GM12878 (cell line): ENCODE results near the gene TUNAR. TPM values are rescaled to one million over a fixed set of nuclear protein-coding genes. Genes with fewer than 3 reads are reported as not detected.

ENCODE experiments used
- ATAC-seq: fragments of 200-7000 bp; cut with Tn5 transposase; 3 replicates; pipeline ENCODE4 v1.9.1; 2020; ENCODE audit warnings: mild to moderate bottlenecking, moderate library complexity
- BruUV-seq: library from RNA; stranded (reverse); fragments of 400-500 nt; replicated peaks from 2 replicates; lab custom pipeline; 2021; lab: Mats Ljungman, UMichigan
- CTCF ChIA-PET: fragments of 300-600 bp; sonication (Branson Sonifier 250); formaldehyde crosslinking; extraction: SDS; loops from one replicate; lab custom pipeline; 2021; ENCODE audit warnings: inconsistent platforms; lab: Yijun Ruan, JAX
- POLR2A ChIA-PET: fragments of 350-600 bp; formaldehyde crosslinking; extraction: SDS; loops from one replicate; lab custom pipeline; 2021; ENCODE audit warnings: inconsistent platforms; lab: Charles Lee
- RAD21 ChIA-PET: fragments of 300-600 bp; sonication (Branson Sonifier 250); formaldehyde crosslinking; loops from one replicate; lab custom pipeline; 2023; ENCODE audit warnings: antibody characterized with exemption; ENCODE audit not compliant: unreplicated experiment; lab: Charles Lee
- SMC1A ChIA-PET: fragments of 300-600 bp; sonication (Branson Sonifier 250); formaldehyde crosslinking; loops from one replicate; lab custom pipeline; 2023; ENCODE audit not compliant: unreplicated experiment, uncharacterized antibody; lab: Charles Lee
- DNase-seq: peaks from one replicate; pipeline ENCODE4 v3.0.0-alpha.2; 2011; ENCODE audit warnings: low read depth, low spot score
- FAIRE-seq: peaks from 3 replicates; lab custom pipeline; 2011; peaks lifted over from hg19 to GRCh38; lab: Jason Lieb, UNC
- H2AFZ ChIP-seq: 2 replicates; pipeline ENCODE4 v1.6.0; 2011; ENCODE audit warnings: low read depth, low read length, control low read depth; ENCODE audit not compliant: control insufficient read depth
- H3K27ac ChIP-seq: 2 replicates; pipeline ENCODE4 v1.5.1; 2011; ENCODE audit warnings: control low read depth; ENCODE audit not compliant: control insufficient read depth, insufficient read depth
- H3K27me3 ChIP-seq, 2 experiments: replicated peaks in 1 of 2; 2 replicates each; pipeline versions ENCODE4 v1.6.0 to v1.6.1; 2011; ENCODE audit warnings: low read length in 1 of 2; ENCODE audit not compliant: control insufficient read depth in 2 of 2, insufficient read depth in 2 of 2
- H3K36me3 ChIP-seq, 2 experiments: 2 replicates each; pipeline ENCODE4 v1.5.1; 2011; ENCODE audit warnings: low read length in 1 of 2; ENCODE audit not compliant: control insufficient read depth in 2 of 2, insufficient read depth in 2 of 2
- H3K4me1 ChIP-seq: 2 replicates; pipeline ENCODE4 v1.6.1; 2011; ENCODE audit warnings: mild to moderate bottlenecking, low read length, moderate library complexity, mixed read lengths; ENCODE audit not compliant: control insufficient read depth, insufficient read depth
- H3K4me2 ChIP-seq: 2 replicates; pipeline ENCODE4 v1.6.0; 2011; ENCODE audit warnings: control low read depth; ENCODE audit not compliant: control insufficient read depth, insufficient read depth
- H3K4me3 ChIP-seq: fragments of 200-600 bp; sonication (generic); 2 replicates; pipeline ENCODE4 v1.5.1; 2016
- H3K79me2 ChIP-seq: 2 replicates; pipeline ENCODE4 v1.6.0; 2011; ENCODE audit warnings: low read length; ENCODE audit not compliant: control insufficient read depth, insufficient read depth
- H3K9ac ChIP-seq: 2 replicates; pipeline ENCODE4 v1.8.0; 2011; ENCODE audit warnings: low read length, control low read depth, mixed read lengths; ENCODE audit not compliant: control insufficient read depth, insufficient read depth
- H3K9me3 ChIP-seq: replicated peaks from 3 replicates; pipeline ENCODE4 v1.5.1; 2011; ENCODE audit warnings: mild to moderate bottlenecking, low read length; ENCODE audit not compliant: control insufficient read depth, insufficient read depth
- H4K20me1 ChIP-seq: 2 replicates; pipeline ENCODE4 v1.6.0; 2011; ENCODE audit not compliant: control insufficient read depth, insufficient read depth
- CUX1 ChIP-seq: IDR thresholded peaks from 2 replicates; pipeline ENCODE4 v1.6.1; 2012; ENCODE audit warnings: improper control_type of control experiment, low read depth, low read length; ENCODE audit not compliant: insufficient replicate concordance
- E2F8 ChIP-seq: fragments of 450-650 bp; IDR thresholded peaks from 2 replicates; pipeline ENCODE4 v1.6.1; 2018; ENCODE audit warnings: mild to moderate bottlenecking, low read depth, moderate library complexity; ENCODE audit not compliant: partially characterized antibody
- E4F1 ChIP-seq: fragments of 450-650 bp; IDR thresholded peaks from 2 replicates; pipeline ENCODE4 v1.6.1; 2018; ENCODE audit warnings: borderline replicate concordance, mild to moderate bottlenecking; ENCODE audit not compliant: partially characterized antibody
- ESRRA ChIP-seq: IDR thresholded peaks from 2 replicates; pipeline ENCODE4 v1.6.1; 2012; ENCODE audit warnings: mild to moderate bottlenecking, low read length, improper control_type of control experiment
- HDGF ChIP-seq: fragments of 450-650 bp; IDR thresholded peaks from 2 replicates; pipeline ENCODE4 v1.6.1; 2016; ENCODE audit warnings: antibody characterized with exemption
- NR2C1 ChIP-seq: fragments of 450-650 bp; IDR thresholded peaks from 2 replicates; pipeline ENCODE4 v1.6.1; 2017; ENCODE audit warnings: antibody characterized with exemption, mild to moderate bottlenecking, moderate library complexity
- PBX3 ChIP-seq: IDR thresholded peaks from 2 replicates; pipeline ENCODE4 v1.6.1; 2011; ENCODE audit warnings: mild to moderate bottlenecking, low read depth, low read length, moderate library complexity; ENCODE audit not compliant: insufficient replicate concordance
- RAD51 ChIP-seq: fragments of 450-650 bp; IDR thresholded peaks from 2 replicates; pipeline ENCODE4 v1.6.1; 2016; ENCODE audit warnings: moderate library complexity, mild to moderate bottlenecking, inconsistent platforms
- YBX1 ChIP-seq: fragments of 450-650 bp; IDR thresholded peaks from 2 replicates; pipeline ENCODE4 v1.6.1; 2016; ENCODE audit warnings: antibody characterized with exemption
- whole genome bisulfite sequencing: methylation state at CpG from one replicate; pipeline ENCODE4 v1.1.6; 2016; ENCODE audit warnings: low lambda C conversion rate; ENCODE audit not compliant: insufficient replicate concordance, insufficient coverage; ENCODE audit errors: missing lambda C conversion rate; 5-methylcytosine and 5-hydroxymethylcytosine counted together
- in situ Hi-C: fragments of 300-500 bp; cut with MboI; formaldehyde crosslinking; loops from 9 replicates; pipeline ENCODE4 v1.14.3; 2018; ENCODE audit warnings: mixed read lengths
- intact Hi-C: fragments of 100-400 bp; cut with micrococcal nuclease; formaldehyde crosslinking; loops from one replicate; pipeline ENCODE4 v1.14.2; 2022; ENCODE audit not compliant: unreplicated experiment
- polyA plus RNA-seq, 11 experiments: library from polyadenylated mRNA; depleted of rRNA in 4 of 11; unstranded in 6 of 11; stranded (reverse) in 5 of 11; fragments of >200 nt; fragmentation: Nextera tagmentation in 4 of 11; fragmentation: Illumina TruSeq in 1 of 11; extraction: Ambion mirVana in 4 of 11; extraction: Trizol in 1 of 11; gene quantifications; 1 replicate in 1 of 11; 2 replicates in 10 of 11; pipeline versions ENCODE4 v1.2.1 to v1.2.3, GENCODE V29; 2011 to 2016; ENCODE audit warnings: inconsistent platforms in 2 of 11, missing spikeins in 2 of 11, low read depth in 1 of 11
- total RNA-seq, 4 experiments: library from RNA; depleted of rRNA in 3 of 4; stranded (reverse); fragments of >200 nt in 3 of 4; fragmentation: Illumina TruSeq in 1 of 4; extraction: Trizol in 1 of 4; gene quantifications; 2 replicates each; pipeline versions ENCODE4 v1.2.1 to v1.2.3, GENCODE V29; 2013 to 2021

Gene TUNAR
- total and polyA plus RNA-seq, 10 of the 15 experiments (the other 5 are each of a cell fraction or from before 2014, with no cell fraction given): 0.02 TPM; not detected in 9

GRCh38 chr14:95948558-95948981 lies 71.9 kb downstream of the TUNAR start:
- intact Hi-C loops (no loop called here), in situ Hi-C loops (no loop called here)
- no peak for ATAC-seq
- no peak for TF ChIP-seq PBX3
- no peak for TF ChIP-seq ESRRA
- no peak for TF ChIP-seq HDGF
- no peak for TF ChIP-seq E4F1
- no peak for TF ChIP-seq RAD51
- TF ChIP-seq NR2C1: no peak
- no peak for TF ChIP-seq YBX1
- no peak for TF ChIP-seq CUX1
- no peak for TF ChIP-seq E2F8
- Histone ChIP-seq H4K20me1 (no peaks in the 10 kb centered on the region; the same call in 1 of the 2 replicates), H3K4me3 (no peak overlapping the region), H3K79me2 (no peaks in the 10 kb centered on the region), H2AFZ (no peak overlapping the region), H3K27me3 (peaks cover 0 to 1% of the 10 kb centered on the region in 2 experiments; a peak in 1 of 4 replicates), H3K4me1 (no peaks in the 10 kb centered on the region), H3K27ac (no peak overlapping the region), H3K36me3 (no peaks in the 10 kb centered on the region), H3K9ac (no peak overlapping the region), H3K9me3 (no peaks in the 10 kb centered on the region), H3K4me2 (no peak overlapping the region)
- 29% methylated on average over 2 of the region's 2 CpGs for WGBS
- FAIRE-seq: no peak
- ChIA-PET CTCF (no interaction called here), SMC1A (no interaction called here), POLR2A (no interaction called here), RAD21 (no interaction called here)
- no TSS peak for BruUV-seq
- no peak for DNase-seq
